HFF-Myc (cell line): Measurements from ENCODE around the gene U2AF1L4.

Experiments used
- DNase-seq: peaks from one replicate; pipeline ENCODE4 v3.0.0-alpha.2; 2011; ENCODE audit warnings: low read depth; ENCODE audit errors: extremely low read depth
- H3K4me3 ChIP-seq: replicated peaks from 2 replicates; pipeline ENCODE4 v1.5.1; 2011; ENCODE audit warnings: low read depth, mild to moderate bottlenecking, control low read depth, low read length
- CTCF ChIP-seq: IDR thresholded peaks from 2 replicates; pipeline ENCODE4 v1.5.1; 2012; ENCODE audit warnings: mild to moderate bottlenecking, low read depth, low read length, control low read depth; ENCODE audit errors: missing control alignments

U2AF1L4 gene

DNA sequence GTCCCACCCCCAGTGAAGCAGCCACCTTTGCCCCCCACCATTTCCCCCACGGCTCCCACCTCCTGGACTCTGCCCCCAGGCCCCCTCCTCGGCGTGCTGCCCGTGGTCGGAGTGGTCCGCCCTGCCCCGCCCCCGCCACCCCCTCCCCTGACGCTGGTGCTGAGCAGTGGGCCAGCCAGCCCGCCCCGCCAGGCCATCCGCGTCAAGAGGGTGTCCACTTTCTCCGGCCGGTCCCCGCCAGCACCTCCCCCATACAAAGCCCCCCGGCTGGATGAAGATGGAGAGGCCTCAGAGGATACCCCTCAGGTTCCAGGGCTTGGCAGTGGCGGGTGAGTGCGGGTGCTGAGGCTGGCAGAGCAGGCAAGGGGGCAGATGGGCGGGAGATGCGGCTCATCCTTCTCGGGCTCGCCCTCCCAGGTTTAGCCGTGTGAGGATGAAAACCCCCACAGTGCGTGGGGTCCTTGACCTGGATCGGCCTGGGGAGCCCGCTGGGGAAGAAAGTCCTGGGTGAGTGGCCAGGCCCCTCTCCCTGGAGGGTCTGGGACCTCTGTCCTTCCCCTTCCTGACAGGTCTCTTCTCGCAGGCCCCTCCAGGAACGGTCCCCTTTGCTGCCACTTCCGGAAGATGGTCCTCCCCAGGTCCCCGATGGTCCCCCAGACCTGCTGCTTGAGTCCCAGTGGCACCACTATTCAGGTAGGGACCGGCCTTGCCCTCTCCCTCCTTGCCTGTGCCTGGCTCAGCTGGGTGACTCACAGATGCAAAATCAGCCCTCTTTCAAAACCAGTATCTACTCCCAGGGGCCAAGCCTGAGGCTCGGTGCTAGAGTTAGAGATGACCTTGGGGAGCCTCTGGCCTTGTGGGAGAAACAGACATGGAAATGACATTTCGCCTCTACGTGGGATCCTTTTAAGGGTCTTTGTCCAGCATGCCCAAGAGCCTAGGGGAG is 11.8 kb downstream of the U2AF1L4 start:
- H3K4me3 ChIP-seq: no peak overlapping the region
- DNase-seq: no peak
- TF ChIP-seq CTCF: no peak

GRCh38 chr19:35732540-35733179 is 12.6 kb downstream of the U2AF1L4 start:
- TF ChIP-seq CTCF: no peak

DNA sequence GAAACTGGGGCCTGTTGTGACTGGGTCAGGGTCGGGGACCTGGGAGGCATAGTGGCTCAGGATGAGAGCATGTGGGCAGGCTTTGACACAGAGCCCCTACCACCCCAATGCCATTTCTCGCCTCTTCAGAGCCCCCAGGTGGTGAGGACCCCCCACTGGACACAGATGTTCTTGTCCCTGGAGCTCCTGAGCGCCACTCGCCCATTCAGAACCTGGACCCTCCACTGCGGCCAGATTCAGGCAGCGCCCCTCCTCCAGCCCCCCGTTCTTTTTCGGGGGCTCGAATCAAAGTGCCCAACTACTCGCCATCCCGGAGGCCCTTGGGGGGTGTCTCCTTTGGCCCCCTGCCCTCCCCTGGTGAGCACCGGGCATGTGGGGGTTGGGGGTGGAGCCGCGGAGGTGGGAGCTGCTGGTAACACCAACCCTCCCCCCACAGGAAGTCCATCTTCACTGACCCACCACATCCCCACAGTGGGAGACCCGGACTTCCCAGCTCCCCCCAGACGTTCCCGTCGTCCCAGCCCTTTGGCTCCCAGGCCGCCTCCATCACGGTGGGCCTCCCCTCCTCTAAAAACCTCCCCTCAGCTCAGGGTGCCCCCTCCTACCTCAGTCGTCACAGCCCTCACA is 13.3 kb downstream of the U2AF1L4 start:
- DNase-seq: no peak
- TF ChIP-seq CTCF: no peak
- H3K4me3 ChIP-seq: no peak overlapping the region

More at GRCh38 chr19:35732540-35733179, 12.6 kb downstream of the U2AF1L4 start:
- no peak overlapping the region for H3K4me3 ChIP-seq
- DNase-seq: no peak

GRCh38 chr19:35731353-35731752 is 13.9 kb downstream of the U2AF1L4 start:
- TF ChIP-seq CTCF: no peak
- no peak overlapping the region for H3K4me3 ChIP-seq
- no peak for DNase-seq

DNA sequence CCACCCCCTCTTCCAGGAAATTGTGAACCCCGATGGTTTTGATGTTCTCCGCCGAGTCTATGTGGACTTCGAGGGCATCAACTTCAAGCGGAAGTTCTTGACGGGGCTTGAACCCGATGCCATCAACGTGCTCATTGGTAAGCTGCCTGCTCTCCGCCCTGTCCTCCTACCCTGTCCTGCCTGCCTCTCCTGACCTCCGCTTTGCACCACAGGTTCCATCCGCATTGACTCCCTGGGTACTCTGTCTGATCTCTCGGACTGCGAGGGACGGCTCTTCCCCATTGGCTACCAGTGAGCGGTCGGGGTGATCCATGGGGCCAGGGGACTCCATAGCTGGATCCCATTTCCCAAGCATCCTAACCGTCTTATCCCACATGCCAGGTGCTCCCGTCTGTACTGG is 14.9 kb downstream of the U2AF1L4 start:
- no peak for TF ChIP-seq CTCF
- H3K4me3 ChIP-seq: no peak overlapping the region
- DNase-seq: no peak

GRCh38 chr19:35729763-35730162 is 15.5 kb downstream of the U2AF1L4 start:
- no peak for TF ChIP-seq CTCF
- DNase-seq: no peak
- no peak overlapping the region for H3K4me3 ChIP-seq
